ENCODE measurements around the gene LMLN. TPM values are rescaled to one million over a fixed set of nuclear protein-coding genes. Genes with fewer than 3 reads are reported as not detected.
"Not testable (repeated sequence)": the region's sequence is repeated elsewhere in the genome, so short reads cannot be mapped to it uniquely, and the experiment has no call there.

Gene LMLN
- total and polyA plus RNA-seq, 2 experiments from 2014 or later, result 3.1 to 6.2 TPM

- Histone ChIP-seq H3K36me3 (ENCODE audit: low read depth) (no peaks in the 10 kb centered on the region), H3K4me3 (no peak overlapping the region), H2AFZ (no peak overlapping the region), H3K9me2 (ENCODE audit: insufficient read depth) (no peaks in the 10 kb centered on the region), H3K4me2 (ENCODE audit: unreplicated experiment) (no peak overlapping the region), H3K27me3 (replicated peaks; ENCODE audit: insufficient read depth) (peaks cover 80% of the 10 kb centered on the region), H3K79me2 (ENCODE audit: insufficient read depth) (no peaks in the 10 kb centered on the region), H3K9ac (no peak overlapping the region), H3K27ac (no peak overlapping the region), H3K4me1 (ENCODE audit: insufficient read depth) (no peaks in the 10 kb centered on the region), H4K20me1 (ENCODE audit: insufficient read depth) (no peaks in the 10 kb centered on the region), H3K9me3 (ENCODE audit: low read depth) (no peaks in the 10 kb centered on the region), H3F3A (ENCODE audit: insufficient read depth) (no peaks in the 10 kb centered on the region)
- DNase-seq, result no peak
- 9 to 12% methylated on average over 19 to 26 of the region's 33 CpGs for WGBS, 2 experiments (ENCODE audit: low coverage in 1 of 2, low lambda C conversion rate in 2 of 2, missing lambda C conversion rate in 2 of 2)
- TF ChIP-seq EZH2phosphoT487 (IDR thresholded peaks at IDR 0.05; ENCODE audit: insufficient read depth, low read depth), result no peak
- peak; percentile 45 for TF ChIP-seq EZH2 (IDR thresholded peaks at IDR 0.05; ENCODE audit: insufficient read depth, poor library complexity, severe bottlenecking)
- in situ Hi-C loops (cut with MboI), result no loop called here
Observed at GRCh38 chr3:198081421-198081844, 121.4 kb downstream of the LMLN start.

- H3K79me2 ChIP-seq (ENCODE audit: insufficient read depth); DNase-seq; H4K20me1 ChIP-seq (ENCODE audit: insufficient read depth); H3K4me3 ChIP-seq; H3K4me1 ChIP-seq (ENCODE audit: insufficient read depth); H2AFZ ChIP-seq; H3K4me2 ChIP-seq (ENCODE audit: unreplicated experiment); H3F3A ChIP-seq (ENCODE audit: insufficient read depth); H3K9me3 ChIP-seq (ENCODE audit: low read depth); in situ Hi-C loops (cut with MboI); H3K9ac ChIP-seq; H3K27ac ChIP-seq; H3K9me2 ChIP-seq (ENCODE audit: insufficient read depth); H3K36me3 ChIP-seq (ENCODE audit: low read depth): not testable (repeated sequence)
- 58 to 64% methylated on average over 4 of the region's 4 CpGs for WGBS, 2 experiments (ENCODE audit: low coverage in 1 of 2, low lambda C conversion rate in 2 of 2, missing lambda C conversion rate in 2 of 2)
- H3K27me3 ChIP-seq (replicated peaks; ENCODE audit: insufficient read depth), result peaks cover 80% of the 10 kb centered on the region
Observed at GRCh38 chr3:198082226-198082625, 122.2 kb downstream of the LMLN start.

DNA sequence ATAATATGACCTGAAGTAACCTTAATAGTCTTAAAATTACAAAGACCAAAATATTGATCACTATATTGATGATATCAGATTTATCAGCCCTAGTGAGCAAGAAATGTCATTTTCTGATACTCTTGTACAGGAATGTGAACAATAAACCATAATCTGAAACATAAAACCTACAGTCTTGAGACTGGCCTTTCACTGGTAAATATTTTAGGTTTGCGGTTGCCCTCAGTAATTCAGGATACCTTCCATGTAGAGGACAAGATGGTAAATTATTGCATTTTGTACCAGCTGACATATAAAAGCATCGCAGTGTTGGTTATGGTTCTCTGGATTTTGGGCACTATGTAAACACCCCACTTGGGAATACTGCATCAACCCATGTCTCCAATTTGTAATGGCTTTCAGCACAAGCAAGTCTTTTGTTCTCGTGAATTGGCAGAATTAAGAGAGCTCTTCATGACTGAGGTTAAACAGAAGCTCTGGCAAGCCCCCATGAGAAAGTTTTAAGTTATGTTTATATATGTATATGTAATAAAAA, 128.5 kb downstream of the LMLN start:
- H3K79me2 ChIP-seq (ENCODE audit: insufficient read depth), result no peaks in the 10 kb centered on the region
- H2AFZ ChIP-seq, result no peak overlapping the region
- no peak for TF ChIP-seq EZH2phosphoT487 (IDR thresholded peaks at IDR 0.05; ENCODE audit: insufficient read depth, low read depth)
- no peak for TF ChIP-seq EZH2 (IDR thresholded peaks at IDR 0.05; ENCODE audit: insufficient read depth, poor library complexity, severe bottlenecking)
- H3K4me1 ChIP-seq (ENCODE audit: insufficient read depth), result no peaks in the 10 kb centered on the region
- H3F3A ChIP-seq (ENCODE audit: insufficient read depth), result no peaks in the 10 kb centered on the region
- H3K9me2 ChIP-seq (ENCODE audit: insufficient read depth), result no peaks in the 10 kb centered on the region
- no peaks in the 10 kb centered on the region for H3K36me3 ChIP-seq (ENCODE audit: low read depth)
- no peak overlapping the region for H3K4me2 ChIP-seq (ENCODE audit: unreplicated experiment)
- H3K9me3 ChIP-seq (ENCODE audit: low read depth), result no peaks in the 10 kb centered on the region
- DNase-seq, result no peak
- peaks cover 72% of the 10 kb centered on the region for H3K27me3 ChIP-seq (replicated peaks; ENCODE audit: insufficient read depth)
- no peak overlapping the region for H3K27ac ChIP-seq
- H3K4me3 ChIP-seq, result no peak overlapping the region
- in situ Hi-C loops (cut with MboI), result no loop called here
- no peaks in the 10 kb centered on the region for H4K20me1 ChIP-seq (ENCODE audit: insufficient read depth)
- H3K9ac ChIP-seq, result no peak overlapping the region
- 54 to 62% methylated on average over 3 of the region's 3 CpGs for WGBS, 2 experiments (ENCODE audit: low coverage in 1 of 2, low lambda C conversion rate in 2 of 2, missing lambda C conversion rate in 2 of 2)

GRCh38 chr3:198090795-198091332, 130.8 kb downstream of the LMLN start:
- in situ Hi-C loops (cut with MboI), result no loop called here
- H3K4me1 ChIP-seq (ENCODE audit: insufficient read depth), result no peaks in the 10 kb centered on the region
- no peak overlapping the region for H3K4me2 ChIP-seq (ENCODE audit: unreplicated experiment)
- no peak for DNase-seq
- H3K27ac ChIP-seq, result no peak overlapping the region
- H3F3A ChIP-seq (ENCODE audit: insufficient read depth), result no peaks in the 10 kb centered on the region
- H3K9ac ChIP-seq, result no peak overlapping the region
- H2AFZ ChIP-seq, result no peak overlapping the region
- H4K20me1 ChIP-seq (ENCODE audit: insufficient read depth), result no peaks in the 10 kb centered on the region
- H3K4me3 ChIP-seq, result no peak overlapping the region
- TF ChIP-seq EZH2phosphoT487 (IDR thresholded peaks at IDR 0.05; ENCODE audit: insufficient read depth, low read depth) (no peak), EZH2 (IDR thresholded peaks at IDR 0.05; ENCODE audit: insufficient read depth, poor library complexity, severe bottlenecking) (no peak)
- no peaks in the 10 kb centered on the region for H3K36me3 ChIP-seq (ENCODE audit: low read depth)
- no peaks in the 10 kb centered on the region for H3K9me2 ChIP-seq (ENCODE audit: insufficient read depth)
- peaks cover 67% of the 10 kb centered on the region for H3K27me3 ChIP-seq (replicated peaks; ENCODE audit: insufficient read depth)
- H3K79me2 ChIP-seq (ENCODE audit: insufficient read depth), result no peaks in the 10 kb centered on the region
- H3K9me3 ChIP-seq (ENCODE audit: low read depth), result no peaks in the 10 kb centered on the region

DNA sequence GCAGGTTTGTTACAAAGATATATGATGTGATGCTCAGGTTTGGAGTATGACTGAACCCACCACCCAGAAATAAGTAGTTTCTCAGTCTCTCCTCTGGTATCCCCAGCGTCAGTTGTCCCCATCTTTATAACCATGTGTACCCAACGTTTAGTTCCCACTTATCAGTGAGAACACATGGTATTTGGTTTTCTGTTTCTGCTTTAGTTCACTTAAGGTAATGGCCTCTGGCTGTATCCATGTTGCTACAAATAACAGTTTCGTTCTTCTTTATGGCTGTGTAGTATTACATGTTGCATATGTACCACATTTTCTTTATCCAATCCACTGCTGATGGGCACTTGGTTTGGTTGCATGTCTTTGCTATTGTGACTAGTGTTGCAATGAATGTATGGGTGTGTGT, 132.3 kb downstream of the LMLN start:
- WGBS, 2 experiments (ENCODE audit: low coverage in 1 of 2, low lambda C conversion rate in 2 of 2, missing lambda C conversion rate in 2 of 2), result 48 to 52% methylated on average over 3 of the region's 3 CpGs
- H3K4me1 ChIP-seq (ENCODE audit: insufficient read depth), result no peaks in the 10 kb centered on the region

More for the DNA sequence above, 132.3 kb downstream of the LMLN start:
- DNase-seq, result no peak
- in situ Hi-C loops (cut with MboI), result no loop called here
- no peak for TF ChIP-seq EZH2phosphoT487 (IDR thresholded peaks at IDR 0.05; ENCODE audit: insufficient read depth, low read depth)
- TF ChIP-seq EZH2 (IDR thresholded peaks at IDR 0.05; ENCODE audit: insufficient read depth, poor library complexity, severe bottlenecking), result no peak
- no peaks in the 10 kb centered on the region for H3K9me2 ChIP-seq (ENCODE audit: insufficient read depth)
- H3K27ac ChIP-seq, result no peak overlapping the region
- H3K9ac ChIP-seq, result no peak overlapping the region
- H3K4me2 ChIP-seq (ENCODE audit: unreplicated experiment), result no peak overlapping the region
- no peak overlapping the region for H2AFZ ChIP-seq
- no peaks in the 10 kb centered on the region for H4K20me1 ChIP-seq (ENCODE audit: insufficient read depth)
- no peak overlapping the region for H3K4me3 ChIP-seq
- no peaks in the 10 kb centered on the region for H3K79me2 ChIP-seq (ENCODE audit: insufficient read depth)
- H3K36me3 ChIP-seq (ENCODE audit: low read depth), result no peaks in the 10 kb centered on the region
- H3K27me3 ChIP-seq (replicated peaks; ENCODE audit: insufficient read depth), result peaks cover 53% of the 10 kb centered on the region
- H3K9me3 ChIP-seq (ENCODE audit: low read depth), result no peaks in the 10 kb centered on the region
- H3F3A ChIP-seq (ENCODE audit: insufficient read depth), result no peaks in the 10 kb centered on the region
